ENCODE data around the gene EIF2B2. TPM values are rescaled to one million over a fixed set of nuclear protein-coding genes. Genes with fewer than 3 reads are reported as not detected.
A peak's percentile ranks its signal among the peaks of the same experiment; 100 is the strongest.

EIF2B2 gene
- total RNA-seq, 4 donors from 2014 or later = 32.3 to 38.6 (median 34.7) TPM

DNA sequence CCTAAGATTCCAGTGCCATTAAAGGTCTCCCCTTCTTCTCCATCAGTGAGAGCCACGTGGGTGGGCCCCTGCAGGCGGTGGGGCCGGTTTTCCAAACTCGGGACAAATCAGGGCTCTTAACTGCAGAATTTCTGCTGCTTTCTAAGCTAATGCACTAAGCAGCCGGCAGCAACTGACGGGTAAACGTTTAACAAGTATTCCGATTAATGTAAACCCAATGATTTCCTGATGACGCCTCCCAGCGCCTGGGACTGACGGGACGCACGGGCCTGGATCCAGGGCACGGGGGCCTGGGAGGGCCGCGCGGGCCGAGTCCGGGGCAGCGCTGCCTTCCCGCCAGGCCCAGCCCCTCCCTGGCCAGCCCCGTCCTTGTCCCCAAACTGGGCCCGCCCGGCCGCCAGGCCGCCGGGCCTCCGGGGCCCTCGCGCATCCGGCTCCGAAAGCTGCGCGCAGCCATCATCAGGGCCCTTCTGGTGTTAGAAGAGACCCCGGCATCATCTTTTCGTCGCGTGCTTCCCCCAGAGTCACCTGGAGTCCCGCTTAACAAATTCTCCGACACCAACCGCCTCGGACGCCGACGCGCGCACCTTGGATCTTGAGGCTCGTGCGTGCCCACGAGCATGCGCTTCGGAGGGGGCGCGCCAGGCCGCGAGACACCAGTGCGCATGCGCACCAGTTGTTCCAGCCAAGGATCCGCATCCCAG is 48.3 kb downstream of the EIF2B2 start, which contains the start of gene MLH3:
Gene MLH3, minus strand, starts transcription at position 616 of the 704 bp plus-strand sequence. CDS start 1,812 bp downstream, outside the sequence.
- Histone ChIP-seq H3K27me3 (no peaks in the 10 kb centered on the region), H3K4me3 (peak within 1 kb of the TSS; percentile 47 to 81 (median 72)), H3K9me3 (no peaks in the 10 kb centered on the region), H3K27ac (peak within 1 kb of the TSS; percentile 75 to 94 (median 87)), H3K4me1 (peaks cover 0 to 5% (median 0%) of the 10 kb centered on the region in 4 donors), H3K36me3 (peaks cover 0 to 3% (median 0%) of the 10 kb centered on the region in 3 donors)
- TF ChIP-seq POLR2A (IDR thresholded peaks at IDR 0.05) = peak; percentile 71 to 79
- TF ChIP-seq CTCF (IDR thresholded peaks at IDR 0.05) = no peak
- peak; percentile 72 to 93 (median 91) for DNase-seq

DNA sequence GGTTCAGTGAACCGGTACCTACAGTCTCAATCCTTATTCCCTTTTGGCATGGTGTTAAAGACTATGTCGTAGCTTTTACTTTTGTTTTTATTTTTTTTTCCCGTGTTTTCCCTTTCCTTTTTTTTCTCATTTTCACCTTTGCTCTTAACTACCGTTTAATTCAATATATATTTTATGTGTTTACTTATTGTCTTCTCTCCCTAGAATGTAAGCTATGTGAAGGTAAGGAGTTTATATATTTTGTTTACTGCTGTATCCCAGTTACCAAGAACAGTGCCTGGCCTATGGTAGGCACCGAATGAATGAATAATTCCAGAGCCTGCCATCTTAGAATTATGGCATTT is 48.8 kb downstream of the EIF2B2 start:
- Histone ChIP-seq H3K27ac (peak overlapping the region; percentile 75 to 94 (median 87)), H3K27me3 (no peaks in the 10 kb centered on the region), H3K36me3 (peaks cover 0 to 3% (median 0%) of the 10 kb centered on the region in 3 donors), H3K9me3 (no peaks in the 10 kb centered on the region), H3K4me1 (peaks cover 0 to 5% (median 0%) of the 10 kb centered on the region in 4 donors), H3K4me3 (peak overlapping the region; percentile 47 to 81 (median 72))
- DNase-seq = no peak
- TF ChIP-seq CTCF (IDR thresholded peaks at IDR 0.05) (no peak), POLR2A (IDR thresholded peaks at IDR 0.05) (no peak)

GRCh38 chr14:75053396-75054291 is 50.9 kb downstream of the EIF2B2 start:
- Histone ChIP-seq H3K27me3 (no peaks in the 10 kb centered on the region), H3K36me3 (peaks cover 0 to 3% (median 0%) of the 10 kb centered on the region in 3 donors), H3K27ac (peak overlapping the region in 1 of 4 donors; percentile 7), H3K4me1 (peaks cover 0 to 5% (median 0%) of the 10 kb centered on the region in 4 donors), H3K9me3 (no peaks in the 10 kb centered on the region), H3K4me3 (no peak overlapping the region)
- no peak for DNase-seq
- TF ChIP-seq POLR2A (IDR thresholded peaks at IDR 0.05) = no peak
- TF ChIP-seq CTCF (IDR thresholded peaks at IDR 0.05) = no peak

DNA sequence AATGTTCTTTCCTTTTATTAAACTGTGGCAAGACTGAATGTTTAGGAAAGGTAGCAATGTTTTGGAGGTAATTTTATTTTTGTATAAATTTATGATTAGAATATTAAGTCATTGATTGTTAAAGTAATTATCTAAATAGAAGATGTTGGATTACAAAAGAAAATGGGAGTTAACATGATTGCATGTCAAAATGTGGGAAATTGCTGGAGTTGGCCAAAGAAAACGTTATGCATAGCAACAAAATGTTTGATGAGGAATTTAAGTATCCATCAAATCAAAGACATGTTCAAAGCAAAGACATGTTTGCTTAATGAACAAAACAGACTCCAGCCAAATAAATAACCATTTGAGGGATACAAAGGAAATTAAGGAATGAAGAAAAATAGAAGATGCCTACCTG is 51.7 kb downstream of the EIF2B2 start:
- no peak overlapping the region for H3K4me3 ChIP-seq
- TF ChIP-seq CTCF (IDR thresholded peaks at IDR 0.05) = no peak
- TF ChIP-seq POLR2A (IDR thresholded peaks at IDR 0.05) = no peak
- no peaks in the 10 kb centered on the region for H3K36me3 ChIP-seq
- no peak for DNase-seq
- no peaks in the 10 kb centered on the region for H3K27me3 ChIP-seq
- peaks cover 0 to 5% (median 0%) of the 10 kb centered on the region in 4 donors for H3K4me1 ChIP-seq
- no peaks in the 10 kb centered on the region for H3K9me3 ChIP-seq
- no peak overlapping the region for H3K27ac ChIP-seq

DNA sequence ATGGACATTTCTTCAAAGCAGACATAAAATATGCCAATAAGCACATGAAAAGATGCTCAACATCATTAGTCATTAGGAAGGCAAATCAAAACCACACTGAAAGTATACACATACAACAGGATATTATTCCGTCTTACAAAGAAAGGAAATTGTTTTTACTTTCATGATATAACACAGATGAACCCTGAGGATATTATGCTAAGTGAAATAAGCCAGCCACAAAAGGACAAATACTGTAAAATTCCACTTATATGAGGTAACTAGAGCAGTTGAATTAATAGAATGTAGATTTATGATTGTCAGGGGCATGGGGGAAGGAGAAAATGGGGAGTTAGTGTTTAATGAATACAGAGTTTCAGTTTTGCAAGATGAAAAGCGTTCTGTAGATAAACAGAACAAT is 56.9 kb downstream of the EIF2B2 start:
- no peak for DNase-seq
- Histone ChIP-seq H3K27me3 (no peaks in the 10 kb centered on the region), H3K27ac (no peak overlapping the region), H3K4me1 (peaks cover 0 to 9% (median 2%) of the 10 kb centered on the region in 4 donors), H3K4me3 (no peak overlapping the region), H3K9me3 (no peaks in the 10 kb centered on the region), H3K36me3 (peaks cover 0 to 6% (median 0%) of the 10 kb centered on the region in 3 donors)
- TF ChIP-seq CTCF (IDR thresholded peaks at IDR 0.05) = no peak
- no peak for TF ChIP-seq POLR2A (IDR thresholded peaks at IDR 0.05)
